Left kidney (tissue), 8 donors: ENCODE measurements around the gene PCOLCE2. TPM values are rescaled to one million over a fixed set of nuclear protein-coding genes. Genes with fewer than 3 reads are reported as not detected.

Experiments used
- DNase-seq: peaks from one replicate; pipeline ENCODE4 v3.0.0-alpha.2; 2013
- long read RNA-seq, 8 donors: transcript quantifications; one replicate each; lab custom pipeline, GENCODE V29; 2026
- polyA plus RNA-seq: library from polyadenylated mRNA; unstranded; fragments of 120-200 nt; gene quantifications from one replicate; pipeline ENCODE4 v1.2.1, GENCODE V29; 2013; ENCODE audit not compliant: insufficient read length

PCOLCE2 gene
- polyA plus RNA-seq = 6.0 TPM
- long read RNA-seq, donor 1, partial matches to known transcripts = 0 of 1 reads
- long read RNA-seq, donor 1, other reads (novel, unspliced or antisense) = 0 of 1 reads
- long read RNA-seq, donor 2, partial matches to known transcripts = 0 of 4 reads
- long read RNA-seq, donor 2, other reads (novel, unspliced or antisense) = 0 of 4 reads
- long read RNA-seq, donor 3 = 0 reads
- long read RNA-seq, donor 4 = 0 reads
- long read RNA-seq, donor 5 = 0 reads
- long read RNA-seq, donor 6, partial matches to known transcripts = 0 of 2 reads
- long read RNA-seq, donor 6, other reads (novel, unspliced or antisense) = 0 of 2 reads
- long read RNA-seq, donor 7, partial matches to known transcripts = 0 of 1 reads
- long read RNA-seq, donor 7, other reads (novel, unspliced or antisense) = 0 of 1 reads
- long read RNA-seq, donor 8 = 0 reads

GRCh38 chr3:142888481-142889211 lies at the start of gene PCOLCE2:
Gene PCOLCE2, minus strand, starts transcription at chr3:142889083. Its CDS starts 187 bp downstream, at chr3:142888896.
- DNase-seq = peak; percentile 53

GRCh38 chr3:142935963-142936362 lies 47.1 kb upstream of the PCOLCE2 start:
- DNase-seq = no peak

GRCh38 chr3:142934887-142935269 lies 46.0 kb upstream of the PCOLCE2 start:
- DNase-seq = no peak

GRCh38 chr3:142934128-142934886 lies 45.4 kb upstream of the PCOLCE2 start:
- DNase-seq = no peak

GRCh38 chr3:142931222-142931621 lies 42.3 kb upstream of the PCOLCE2 start:
- DNase-seq = no peak

GRCh38 chr3:142930463-142930862 lies 41.6 kb upstream of the PCOLCE2 start:
- no peak for DNase-seq

GRCh38 chr3:142929890-142930289 lies 41.0 kb upstream of the PCOLCE2 start:
- DNase-seq = no peak

- DNase-seq = no peak
Measured at GRCh38 chr3:142929109-142929508, 40.2 kb upstream of the PCOLCE2 start.

GRCh38 chr3:142926368-142926944 lies 37.6 kb upstream of the PCOLCE2 start:
- no peak for DNase-seq

- no peak for DNase-seq
Measured at GRCh38 chr3:142925140-142925539, 36.3 kb upstream of the PCOLCE2 start.

- no peak for DNase-seq
Measured at GRCh38 chr3:142923694-142924093, 34.8 kb upstream of the PCOLCE2 start.

- no peak for DNase-seq
Measured at GRCh38 chr3:142916605-142917004, 27.7 kb upstream of the PCOLCE2 start.

GRCh38 chr3:142915636-142916035 lies 26.8 kb upstream of the PCOLCE2 start:
- DNase-seq = no peak

- DNase-seq = no peak
Measured at GRCh38 chr3:142914286-142914811, 25.5 kb upstream of the PCOLCE2 start.

GRCh38 chr3:142913432-142913831 lies 24.5 kb upstream of the PCOLCE2 start:
- DNase-seq = no peak

- DNase-seq = no peak
Measured at GRCh38 chr3:142912402-142913172, 23.7 kb upstream of the PCOLCE2 start.

- no peak for DNase-seq
Measured at GRCh38 chr3:142910280-142910679, 21.4 kb upstream of the PCOLCE2 start.

GRCh38 chr3:142909282-142909681 lies 20.4 kb upstream of the PCOLCE2 start:
- no peak for DNase-seq

GRCh38 chr3:142907996-142908395 lies 19.1 kb upstream of the PCOLCE2 start:
- DNase-seq = no peak

- DNase-seq = no peak
Measured at GRCh38 chr3:142904639-142905436, 16.0 kb upstream of the PCOLCE2 start.
